Activated T-helper 1 cell treated with anti-CD3 and anti-CD28 coated beads, Interleukin-12 subunit alpha, Interleukin-12 subunit beta, Interleukin-2, Interleukin-4 antibody, amounts not matched to agents 30 ng/mL and 10 ng/mL and 1 ng/mL, durations not matched to agents 14 hours and 24 hours and 36 hours (primary cell): ENCODE data around the gene TXLNA. TPM values are rescaled to one million over a fixed set of nuclear protein-coding genes. Genes with fewer than 3 reads are reported as not detected.
A peak's percentile ranks its signal among the peaks of the same experiment; 100 is the strongest.
"Not testable (repeated sequence)": the region's sequence is repeated elsewhere in the genome, so short reads cannot be mapped to it uniquely, and the experiment has no call there.

Experiments used
- DNase-seq: peaks from one replicate; pipeline ENCODE4 v3.0.0; 2021; ENCODE audit warnings: low spot score
- H3K27ac Mint-ChIP-seq: one replicate; pipeline ENCODE4 v1.8.0; 2021; ENCODE audit warnings: mild to moderate bottlenecking, mixed read lengths
- H3K27me3 Mint-ChIP-seq: one replicate; pipeline ENCODE4 v1.8.0; 2022; ENCODE audit warnings: mild to moderate bottlenecking, moderate library complexity, mixed read lengths; ENCODE audit not compliant: insufficient read depth
- H3K36me3 Mint-ChIP-seq: one replicate; pipeline ENCODE4 v1.8.0; 2021; ENCODE audit warnings: low read depth, mixed read lengths
- H3K4me1 Mint-ChIP-seq: one replicate; pipeline ENCODE4 v1.8.0; 2021; ENCODE audit warnings: low read depth, mixed read lengths
- H3K4me3 Mint-ChIP-seq: one replicate; pipeline ENCODE4 v1.8.0; 2021; ENCODE audit warnings: mild to moderate bottlenecking, moderate library complexity, mixed read lengths
- H3K9me3 Mint-ChIP-seq: one replicate; pipeline ENCODE4 v1.8.0; 2021; ENCODE audit warnings: mixed read lengths
- intact Hi-C: fragments of 100-400 bp; cut with micrococcal nuclease; formaldehyde crosslinking; loops from one replicate; pipeline ENCODE4 v1.15.1; 2024
- total RNA-seq: library from RNA; stranded (reverse); gene quantifications from 2 replicates; pipeline ENCODE4 v1.2.3, GENCODE V29; 2022

TXLNA gene
- total RNA-seq = 109 and 110 TPM in 2 replicates

GRCh38 chr1:32179443-32180185, at the start of gene TXLNA:
Gene TXLNA (plus strand): TSS chr1:32179675. CDS start chr1:32180346, 671 bp downstream.
- no peaks in the 10 kb centered on the region for H3K27me3 Mint-ChIP-seq
- DNase-seq = peak; percentile 89
- intact Hi-C loops = loop anchor here (1.0 to 5.0 kb wide), 9 partner anchors 22 to 883 kb away; partner anchors contain the start of genes BSDC1, EIF3I, KPNA6 and LCK
- H3K36me3 Mint-ChIP-seq = peaks cover 38% of the 10 kb centered on the region
- H3K4me3 Mint-ChIP-seq = peak within 1 kb of the TSS; percentile 96
- peak within 1 kb of the TSS; percentile 93 for H3K27ac Mint-ChIP-seq
- peaks cover 47% of the 10 kb centered on the region for H3K4me1 Mint-ChIP-seq
- no peaks in the 10 kb centered on the region for H3K9me3 Mint-ChIP-seq

GRCh38 chr1:32133950-32134280, 45.6 kb upstream of the TXLNA start:
- H3K27me3 Mint-ChIP-seq, H3K9me3 Mint-ChIP-seq, intact Hi-C loops, H3K36me3 Mint-ChIP-seq, H3K27ac Mint-ChIP-seq, H3K4me3 Mint-ChIP-seq, DNase-seq: not testable (repeated sequence)
- H3K4me1 Mint-ChIP-seq = peaks cover 12% of the 10 kb centered on the region

- no peaks in the 10 kb centered on the region for H3K9me3 Mint-ChIP-seq
- H3K27me3 Mint-ChIP-seq = no peaks in the 10 kb centered on the region
- DNase-seq = no peak
- H3K4me3 Mint-ChIP-seq = no peak overlapping the region
- intact Hi-C loops = no loop called here
- H3K4me1 Mint-ChIP-seq = peaks cover 24% of the 10 kb centered on the region
- H3K27ac Mint-ChIP-seq = no peak overlapping the region
- peaks cover 4% of the 10 kb centered on the region for H3K36me3 Mint-ChIP-seq
Measured at GRCh38 chr1:32137111-32137510, 42.4 kb upstream of the TXLNA start.

- Mint-ChIP-seq H3K27ac (no peak overlapping the region), H3K4me3 (no peak overlapping the region), H3K36me3 (peaks cover 5% of the 10 kb centered on the region), H3K9me3 (no peaks in the 10 kb centered on the region), H3K27me3 (no peaks in the 10 kb centered on the region), H3K4me1 (peaks cover 28% of the 10 kb centered on the region)
- intact Hi-C loops = no loop called here
- no peak for DNase-seq
Measured at GRCh38 chr1:32138965-32139364, 40.5 kb upstream of the TXLNA start.

GRCh38 chr1:32142446-32143301, 36.8 kb upstream of the TXLNA start:
- DNase-seq = no peak
- no peak overlapping the region for H3K27ac Mint-ChIP-seq
- no peaks in the 10 kb centered on the region for H3K27me3 Mint-ChIP-seq
- H3K9me3 Mint-ChIP-seq = no peaks in the 10 kb centered on the region
- H3K36me3 Mint-ChIP-seq = peaks cover 11% of the 10 kb centered on the region
- intact Hi-C loops = no loop called here
- H3K4me3 Mint-ChIP-seq = no peak overlapping the region
- H3K4me1 Mint-ChIP-seq = peaks cover 39% of the 10 kb centered on the region

- H3K9me3 Mint-ChIP-seq, DNase-seq, H3K27me3 Mint-ChIP-seq, intact Hi-C loops, H3K27ac Mint-ChIP-seq, H3K4me3 Mint-ChIP-seq: not testable (repeated sequence)
- Mint-ChIP-seq H3K36me3 (peaks cover 11% of the 10 kb centered on the region), H3K4me1 (peaks cover 37% of the 10 kb centered on the region)
Measured at GRCh38 chr1:32143302-32143695, 36.2 kb upstream of the TXLNA start.

- Mint-ChIP-seq H3K4me1 (peaks cover 30% of the 10 kb centered on the region), H3K27me3 (no peaks in the 10 kb centered on the region), H3K9me3 (peaks cover 3% of the 10 kb centered on the region), H3K27ac (no peak overlapping the region), H3K4me3 (no peak overlapping the region), H3K36me3 (peaks cover 14% of the 10 kb centered on the region)
- no peak for DNase-seq
- intact Hi-C loops = loop anchor here (2.0 kb wide), 1 partner anchor 35 kb away; the partner anchor contains the start of gene TXLNA
Measured at GRCh38 chr1:32144033-32144432, 35.4 kb upstream of the TXLNA start.

GRCh38 chr1:32147799-32148198, 31.7 kb upstream of the TXLNA start:
- DNase-seq, H3K4me3 Mint-ChIP-seq, H3K27me3 Mint-ChIP-seq, H3K27ac Mint-ChIP-seq, intact Hi-C loops: not testable (repeated sequence)
- peaks cover 16% of the 10 kb centered on the region for H3K4me1 Mint-ChIP-seq
- peaks cover 17% of the 10 kb centered on the region for H3K36me3 Mint-ChIP-seq
- H3K9me3 Mint-ChIP-seq = peaks cover 12% of the 10 kb centered on the region

- intact Hi-C loops = no loop called here
- H3K27ac Mint-ChIP-seq = no peak overlapping the region
- no peaks in the 10 kb centered on the region for H3K27me3 Mint-ChIP-seq
- H3K4me1 Mint-ChIP-seq = peaks cover 4% of the 10 kb centered on the region
- peaks cover 12% of the 10 kb centered on the region for H3K9me3 Mint-ChIP-seq
- H3K36me3 Mint-ChIP-seq = peaks cover 16% of the 10 kb centered on the region
- no peak for DNase-seq
- H3K4me3 Mint-ChIP-seq = no peak overlapping the region
Measured at GRCh38 chr1:32150847-32151246, 28.6 kb upstream of the TXLNA start.

- H3K9me3 Mint-ChIP-seq = peaks cover 12% of the 10 kb centered on the region
Measured at GRCh38 chr1:32151319-32151787, 28.1 kb upstream of the TXLNA start.

GRCh38 chr1:32159189-32159588, 20.3 kb upstream of the TXLNA start:
- H3K4me3 Mint-ChIP-seq = no peak overlapping the region
- DNase-seq = no peak
- intact Hi-C loops = no loop called here
- peaks cover 9% of the 10 kb centered on the region for H3K4me1 Mint-ChIP-seq
- peak overlapping the region; percentile 61 for H3K27ac Mint-ChIP-seq
- peaks cover 44% of the 10 kb centered on the region for H3K36me3 Mint-ChIP-seq
- no peaks in the 10 kb centered on the region for H3K9me3 Mint-ChIP-seq
- no peaks in the 10 kb centered on the region for H3K27me3 Mint-ChIP-seq

More at GRCh38 chr1:32151319-32151787, 28.1 kb upstream of the TXLNA start:
- Mint-ChIP-seq H3K36me3 (peaks cover 20% of the 10 kb centered on the region), H3K27me3 (no peaks in the 10 kb centered on the region), H3K27ac (no peak overlapping the region), H3K4me1 (peaks cover 4% of the 10 kb centered on the region), H3K4me3 (no peak overlapping the region)
- intact Hi-C loops = no loop called here
- no peak for DNase-seq

GRCh38 chr1:32163405-32163804, 16.1 kb upstream of the TXLNA start:
- peaks cover 5% of the 10 kb centered on the region for H3K4me1 Mint-ChIP-seq
- DNase-seq = no peak
- intact Hi-C loops = no loop called here
- H3K27me3 Mint-ChIP-seq = no peaks in the 10 kb centered on the region
- no peaks in the 10 kb centered on the region for H3K9me3 Mint-ChIP-seq
- H3K36me3 Mint-ChIP-seq = peaks cover 34% of the 10 kb centered on the region
- H3K27ac Mint-ChIP-seq = no peak overlapping the region
- no peak overlapping the region for H3K4me3 Mint-ChIP-seq

GRCh38 chr1:32165633-32166032, 13.8 kb upstream of the TXLNA start:
- H3K4me1 Mint-ChIP-seq, H3K27ac Mint-ChIP-seq, H3K27me3 Mint-ChIP-seq, H3K9me3 Mint-ChIP-seq, intact Hi-C loops, DNase-seq, H3K4me3 Mint-ChIP-seq: not testable (repeated sequence)
- H3K36me3 Mint-ChIP-seq = peaks cover 37% of the 10 kb centered on the region
